ENCODE data around the gene SLAMF9.

The SLAMF9 gene

DNA sequence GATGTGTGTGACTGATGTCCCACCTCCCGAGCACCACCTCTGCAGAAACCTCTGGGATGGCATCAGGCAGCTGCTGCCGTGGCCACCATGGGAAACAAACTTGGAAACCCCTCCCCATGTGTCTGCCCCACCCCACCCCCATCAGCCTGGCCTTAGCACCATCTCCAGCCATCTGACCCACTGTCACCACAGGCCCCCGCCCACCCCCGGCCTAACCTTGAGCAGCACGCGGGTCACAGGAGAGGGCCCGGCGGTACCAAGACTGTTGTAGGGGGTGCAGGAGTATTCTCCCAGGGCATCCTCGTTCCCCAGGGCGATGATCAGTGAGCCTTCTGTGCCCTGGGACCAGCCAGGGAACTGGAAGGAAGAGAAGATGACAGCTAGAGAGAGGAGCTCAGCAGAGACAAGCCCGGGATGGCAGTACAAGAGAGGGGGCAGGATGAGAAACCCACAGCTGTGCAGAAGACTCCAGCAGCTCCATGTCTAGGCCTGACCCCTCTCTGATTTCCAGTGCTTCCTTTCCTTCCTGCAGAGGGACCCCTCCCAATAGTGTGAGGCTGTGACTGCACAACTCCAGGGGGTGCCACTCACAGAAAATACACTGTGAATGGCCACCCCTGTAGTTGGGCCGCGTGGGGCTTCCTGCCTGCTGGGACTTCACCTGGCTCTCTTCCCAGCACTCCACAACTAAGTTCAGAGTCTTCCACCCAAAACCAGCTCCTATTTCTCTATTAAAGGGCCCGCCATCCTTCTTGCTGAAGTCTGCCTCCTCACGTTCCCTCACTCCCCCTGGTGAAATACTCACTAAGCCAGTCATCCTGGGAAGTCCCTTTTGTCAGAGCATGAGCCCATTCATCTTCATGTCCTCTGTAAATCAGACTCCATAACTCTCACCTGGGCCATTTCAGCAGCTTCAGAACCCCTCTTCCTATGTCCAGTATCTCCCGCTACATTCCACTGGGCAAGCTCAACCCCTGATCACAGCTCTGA lies 21.4 kb downstream of the SLAMF9 start:
- DNase-seq (ENCODE audit: low spot score): no peak

DNA sequence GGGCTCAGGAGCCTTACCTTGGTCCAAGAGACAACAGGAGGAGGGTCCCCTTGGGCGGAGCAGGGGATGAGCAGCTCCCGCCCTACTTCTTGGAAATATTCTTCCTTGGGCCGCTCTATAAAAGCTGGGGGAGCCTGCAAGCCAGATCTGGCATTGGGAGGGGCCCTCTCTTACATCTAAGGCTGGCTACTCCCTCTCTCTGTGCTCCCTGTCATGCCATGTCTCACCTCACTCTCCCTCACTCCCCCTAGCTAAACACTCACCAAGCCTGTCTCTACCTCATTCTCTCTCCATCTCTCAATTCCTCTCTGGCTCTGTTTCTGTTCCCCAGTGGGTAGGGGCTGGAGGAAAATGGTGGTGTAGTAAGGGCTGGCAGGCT lies 22.3 kb downstream of the SLAMF9 start:
- no peak for DNase-seq (ENCODE audit: low spot score)

DNA sequence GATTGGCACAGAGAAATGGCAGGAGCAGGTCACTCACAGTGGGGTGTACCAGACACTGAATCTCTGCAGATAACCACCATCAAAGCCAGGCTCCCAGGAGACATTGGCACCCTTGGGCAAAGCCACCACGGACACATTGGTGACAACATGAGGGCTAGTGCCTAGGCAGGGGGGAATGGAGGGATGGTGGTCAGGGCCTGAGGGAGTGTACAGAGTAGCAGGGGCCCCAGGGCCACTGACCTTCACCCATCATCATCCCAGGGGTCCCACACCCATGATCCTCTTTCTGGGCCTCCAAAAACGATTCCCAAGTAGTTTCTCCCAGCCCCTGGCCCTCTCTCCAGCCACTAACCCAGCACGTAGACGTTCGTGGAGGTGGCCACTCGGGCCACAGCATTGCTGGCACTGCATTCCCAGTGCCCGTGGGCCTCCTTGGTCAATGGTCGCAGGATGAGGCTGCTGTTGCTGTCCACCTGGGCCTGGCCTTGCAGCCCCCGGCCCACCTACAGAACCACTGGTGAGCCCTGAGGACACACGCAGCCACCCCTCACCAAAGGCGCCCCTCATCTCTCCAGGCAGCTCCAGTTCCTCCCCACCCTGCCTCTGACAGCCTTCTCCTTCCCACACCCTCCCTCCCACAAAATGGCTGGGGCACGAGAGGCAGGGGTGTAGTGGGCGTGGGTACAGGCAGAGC lies 22.8 kb downstream of the SLAMF9 start:
- DNase-seq (ENCODE audit: low spot score): no peak

DNA sequence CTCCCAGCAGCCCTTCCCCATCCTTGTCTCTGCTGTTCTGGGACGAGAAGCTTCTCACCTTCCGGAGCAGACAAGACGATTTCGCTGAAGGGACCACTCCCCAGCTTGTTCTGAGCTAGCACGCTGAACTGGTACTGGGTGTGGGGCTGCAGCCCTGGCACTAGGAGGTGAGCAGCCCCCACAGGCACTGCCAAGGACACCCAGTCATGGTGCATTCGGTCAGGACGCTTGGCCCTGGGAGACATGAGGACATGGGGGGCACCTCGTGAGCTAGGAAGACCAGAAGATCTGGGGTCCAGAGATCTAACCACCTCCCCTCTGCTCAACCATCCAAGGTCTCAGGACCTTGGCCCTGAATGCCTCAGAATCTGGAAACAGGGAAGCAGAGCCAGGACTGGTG lies 23.4 kb downstream of the SLAMF9 start:
- DNase-seq (ENCODE audit: low spot score): no peak

DNA sequence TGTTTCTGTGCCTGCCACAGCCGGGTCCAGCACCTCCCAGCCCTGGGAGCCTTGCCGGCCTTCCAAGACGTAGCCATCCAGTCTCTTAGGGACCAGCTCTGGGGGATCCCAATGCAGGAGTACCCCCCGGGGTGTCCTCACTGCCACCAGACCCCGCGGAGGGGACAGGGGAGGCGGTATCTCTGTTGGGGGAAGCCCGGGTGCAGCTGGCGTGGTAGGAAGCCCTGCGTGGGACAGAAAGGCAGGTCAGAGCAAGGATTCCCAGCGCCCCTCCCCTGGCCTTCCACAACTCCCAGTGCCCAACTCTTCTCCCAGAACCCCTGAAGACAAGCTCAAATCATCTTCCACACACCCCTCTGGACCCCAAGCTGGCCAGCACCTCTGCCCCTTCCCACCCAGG lies 23.8 kb downstream of the SLAMF9 start:
- no peak for DNase-seq (ENCODE audit: low spot score)

DNA sequence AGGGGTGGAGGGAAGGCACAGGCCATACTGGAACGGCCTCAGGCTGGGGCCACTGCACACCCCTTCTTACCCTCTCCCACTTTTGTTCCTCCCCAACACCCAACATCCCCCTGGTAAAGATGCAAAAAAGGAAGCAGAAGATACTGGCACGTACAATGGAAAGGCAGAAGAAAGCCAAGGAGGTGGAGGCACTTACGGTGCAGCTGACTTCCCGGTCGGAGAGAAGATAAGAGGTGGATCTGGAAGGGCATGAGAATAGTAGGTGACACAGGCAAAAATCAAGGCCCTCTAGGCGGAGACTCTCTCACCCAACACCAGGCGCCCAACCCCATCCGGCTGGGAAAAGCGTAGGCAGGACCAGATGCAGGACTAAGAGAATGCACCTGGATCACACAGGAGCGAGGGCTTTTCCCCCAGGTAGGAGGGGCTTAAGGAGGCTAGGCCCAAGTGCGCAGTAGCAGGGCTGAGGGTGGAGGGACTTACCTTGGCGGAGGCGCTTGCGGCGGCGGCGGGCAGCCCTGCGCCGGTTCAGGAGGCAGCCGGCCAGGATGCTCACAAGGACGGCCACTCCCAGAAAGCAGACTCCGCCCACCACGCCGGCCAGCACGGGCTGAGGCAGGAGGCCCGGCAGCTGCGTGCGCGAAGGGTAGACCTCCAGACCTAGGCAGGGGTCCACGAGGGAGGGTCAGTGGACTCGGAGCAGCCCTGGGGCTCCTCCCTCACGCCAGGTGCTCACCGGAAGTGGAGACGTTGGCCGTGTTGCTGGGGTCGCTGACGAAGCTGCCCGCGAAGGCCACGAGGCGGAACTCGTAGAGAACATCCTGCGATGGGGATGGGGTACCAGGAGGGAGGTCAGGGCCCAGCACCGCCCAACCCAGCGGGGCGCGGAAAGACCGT lies 24.6 kb downstream of the SLAMF9 start:
- DNase-seq (ENCODE audit: low spot score): no peak

DNA sequence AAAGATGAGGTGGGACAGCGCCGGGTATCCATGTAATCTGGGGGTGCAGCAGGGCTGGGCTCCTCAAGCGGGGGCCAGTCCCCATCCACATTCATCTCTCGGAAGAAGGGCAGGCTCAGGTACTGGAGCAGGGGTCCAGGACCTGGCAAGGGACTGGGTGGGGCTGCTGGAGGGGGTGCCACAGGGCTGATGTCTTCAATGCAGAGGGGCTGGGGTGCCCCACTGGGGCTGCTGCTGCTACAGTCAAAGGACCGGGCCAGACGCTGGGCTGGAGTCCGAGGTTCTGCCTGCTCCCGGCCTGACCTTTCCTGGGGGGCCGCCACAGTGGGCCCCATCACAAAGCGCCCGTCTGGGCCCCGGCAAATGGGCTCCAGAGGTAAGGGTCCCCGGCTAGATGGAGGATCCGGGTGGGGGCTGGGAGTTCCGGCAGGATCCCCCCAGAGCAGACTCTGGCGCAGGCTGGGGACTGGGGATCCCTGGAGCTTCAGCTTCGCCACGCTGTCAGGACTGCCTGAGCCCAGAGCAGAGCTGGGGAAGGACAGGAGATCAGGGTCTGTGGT lies 25.5 kb downstream of the SLAMF9 start:
- DNase-seq (ENCODE audit: low spot score): no peak

DNA sequence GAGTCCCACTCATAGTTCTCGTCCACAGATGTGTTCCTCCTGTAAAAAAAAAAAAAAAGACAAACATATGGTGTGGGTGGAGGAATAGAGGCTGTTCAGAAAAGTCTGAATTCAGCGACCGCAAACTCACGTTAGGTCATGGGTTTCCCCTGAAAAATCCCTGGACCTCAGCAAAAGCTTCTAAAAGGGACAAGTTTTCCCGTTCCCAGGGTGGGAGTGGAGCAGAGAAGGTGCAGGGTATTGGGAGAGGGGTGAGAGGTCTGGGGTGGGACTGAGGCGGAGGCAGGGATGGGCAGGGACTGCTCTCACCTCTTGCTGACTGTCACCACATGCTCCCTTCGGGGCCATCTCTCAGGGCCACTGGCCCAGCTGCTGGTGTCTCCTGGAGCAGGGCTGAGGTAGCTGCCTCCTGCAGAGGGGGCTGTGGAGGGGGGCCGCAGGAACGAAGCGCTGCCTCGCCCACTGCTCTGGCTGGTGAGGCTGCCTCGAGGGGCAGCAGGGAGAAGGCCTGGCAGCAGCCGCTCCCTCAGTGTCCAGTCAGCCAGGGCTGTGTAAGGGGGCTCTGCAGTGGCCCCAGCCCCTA lies 26.1 kb downstream of the SLAMF9 start:
- DNase-seq (ENCODE audit: low spot score): no peak

DNA sequence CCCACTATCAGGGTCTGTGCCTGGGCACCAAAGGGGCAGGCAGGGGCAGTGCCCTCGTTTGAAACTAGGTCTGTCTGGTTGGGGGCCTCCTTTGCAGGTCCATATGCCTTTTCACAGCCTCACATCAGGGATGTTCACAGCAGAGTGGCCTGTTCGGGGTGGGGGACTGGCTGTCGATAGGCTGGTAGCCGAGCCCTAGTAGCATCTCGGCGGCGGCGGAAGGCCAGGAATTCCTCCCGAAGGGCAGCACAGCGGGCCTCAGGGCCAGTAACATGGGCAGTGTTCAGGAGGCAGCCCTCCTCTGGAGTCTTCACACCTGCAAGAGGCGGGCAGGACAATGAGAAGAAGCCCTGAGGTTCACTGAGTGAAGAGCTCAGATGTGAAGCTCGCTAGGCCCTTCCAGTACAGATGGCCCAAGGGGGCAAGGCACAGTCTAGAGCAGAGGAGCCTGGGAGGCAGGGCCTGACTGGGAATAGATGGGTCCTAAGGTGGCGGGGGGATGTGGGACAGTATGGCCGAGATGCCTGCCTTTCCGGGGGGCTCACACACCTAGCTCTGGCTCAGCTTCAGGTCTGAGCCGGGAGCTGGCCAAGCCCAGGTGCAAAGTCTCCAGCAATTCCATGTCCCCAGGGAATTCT lies 26.7 kb downstream of the SLAMF9 start:
- no peak for DNase-seq (ENCODE audit: low spot score)

DNA sequence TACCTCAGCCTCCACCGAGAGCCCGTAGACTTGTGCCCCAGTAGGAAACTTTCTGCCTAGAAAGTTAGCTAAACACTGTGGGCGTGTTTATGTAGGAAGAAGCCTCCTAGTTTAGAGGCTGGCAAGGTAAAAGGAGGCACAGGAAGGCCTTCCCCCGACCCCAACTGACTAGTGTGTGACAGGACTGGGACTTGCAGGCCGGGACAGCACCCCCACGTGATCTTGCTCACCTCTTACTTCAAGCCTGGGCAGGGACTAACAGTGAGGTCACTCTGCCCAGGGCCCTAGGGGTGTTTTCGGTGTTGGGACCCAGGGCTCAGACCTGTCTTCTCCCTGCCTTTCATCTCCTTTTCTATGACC lies 28.3 kb downstream of the SLAMF9 start:
- peak; percentile 55 for DNase-seq (ENCODE audit: low spot score)

DNA sequence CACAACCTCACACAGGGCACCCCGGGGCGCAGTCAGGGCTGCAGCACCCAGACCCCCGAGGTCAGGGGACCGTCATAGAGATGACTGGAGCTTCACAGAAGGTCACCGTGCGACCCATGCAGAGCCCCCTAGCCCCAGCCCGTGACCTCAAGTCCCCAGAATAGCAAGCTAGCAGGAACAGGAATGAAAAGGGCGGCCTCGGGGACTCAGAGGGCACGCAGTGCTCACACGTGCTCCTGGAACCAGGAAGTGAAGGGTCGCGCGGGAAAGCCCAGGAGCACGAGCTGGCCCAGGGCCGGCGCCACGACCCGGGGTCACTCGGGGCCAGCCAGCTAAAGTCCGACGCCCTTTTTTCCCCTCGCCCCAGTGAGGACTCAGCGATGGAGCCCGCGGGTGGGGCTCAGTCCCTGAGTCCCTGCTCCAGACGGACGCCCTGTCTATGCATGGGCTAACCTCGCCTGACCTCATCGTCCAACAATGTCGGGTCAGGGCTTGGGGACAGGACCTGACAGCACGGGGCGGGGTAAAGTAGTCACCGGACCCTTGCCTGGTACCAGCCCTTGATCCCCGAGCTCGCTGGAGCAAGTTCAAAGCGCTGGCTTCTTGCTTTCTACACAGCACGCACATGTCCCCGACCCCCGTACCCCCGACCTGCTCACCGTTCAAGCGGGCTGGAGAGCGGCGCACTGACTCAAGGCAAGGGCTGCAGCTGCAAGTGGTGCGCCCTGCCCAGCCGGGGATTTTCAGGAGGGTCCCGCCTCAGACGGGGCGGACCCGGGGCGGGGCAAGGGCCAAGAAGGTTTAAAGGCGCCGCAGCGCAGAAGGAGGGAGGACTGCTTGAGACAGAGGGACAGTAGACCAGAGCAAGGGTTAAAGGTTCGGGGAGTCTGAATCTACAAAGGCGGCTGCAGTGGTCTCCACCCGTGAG lies 29.0 kb downstream of the SLAMF9 start, which contains the start of gene TAGLN2:
TSS of gene TAGLN2 (minus strand) at position 717 of the 928 bp plus-strand sequence. CDS start 4,998 bp downstream, outside the sequence.
- peak; percentile 93 for DNase-seq (ENCODE audit: low spot score)

DNA sequence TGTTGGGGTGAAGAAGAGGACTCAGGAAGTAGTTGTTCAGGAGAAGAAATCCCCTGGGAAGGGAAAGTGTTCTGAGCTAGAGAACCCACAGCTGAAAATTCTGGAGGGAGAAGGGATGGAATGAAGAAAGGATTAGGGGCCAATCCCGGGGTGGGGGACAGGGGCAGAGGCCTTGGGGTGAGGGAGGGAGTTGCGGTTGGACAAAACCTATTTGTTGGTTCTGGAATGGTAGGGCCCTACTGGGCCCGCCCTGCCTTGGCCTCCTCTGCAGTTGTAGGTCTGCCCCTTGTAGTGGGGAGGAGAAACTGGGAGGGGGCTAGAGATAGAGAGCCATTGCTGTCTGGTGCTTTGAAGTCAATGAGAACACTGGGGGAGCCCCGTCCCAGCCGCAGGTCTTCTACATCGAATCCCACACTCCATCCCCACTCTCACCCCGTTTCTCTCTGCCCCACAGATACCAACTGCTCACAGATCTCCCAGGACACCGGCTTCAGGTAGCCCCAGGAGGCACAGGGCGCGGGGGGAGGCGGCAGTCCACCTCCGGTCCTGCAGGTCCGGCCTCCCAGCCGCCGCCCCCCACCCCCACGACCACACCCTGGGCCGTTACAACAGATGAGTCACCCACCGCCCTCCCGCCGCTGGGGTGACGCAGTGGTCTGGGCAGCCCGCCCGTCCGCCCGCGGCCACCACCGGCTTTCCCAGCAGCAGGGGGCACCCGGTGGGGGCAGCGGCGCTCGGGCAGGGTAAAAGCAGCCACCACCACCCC lies 29.8 kb downstream of the SLAMF9 start:
- DNase-seq (ENCODE audit: low spot score): peak; percentile 82

DNA sequence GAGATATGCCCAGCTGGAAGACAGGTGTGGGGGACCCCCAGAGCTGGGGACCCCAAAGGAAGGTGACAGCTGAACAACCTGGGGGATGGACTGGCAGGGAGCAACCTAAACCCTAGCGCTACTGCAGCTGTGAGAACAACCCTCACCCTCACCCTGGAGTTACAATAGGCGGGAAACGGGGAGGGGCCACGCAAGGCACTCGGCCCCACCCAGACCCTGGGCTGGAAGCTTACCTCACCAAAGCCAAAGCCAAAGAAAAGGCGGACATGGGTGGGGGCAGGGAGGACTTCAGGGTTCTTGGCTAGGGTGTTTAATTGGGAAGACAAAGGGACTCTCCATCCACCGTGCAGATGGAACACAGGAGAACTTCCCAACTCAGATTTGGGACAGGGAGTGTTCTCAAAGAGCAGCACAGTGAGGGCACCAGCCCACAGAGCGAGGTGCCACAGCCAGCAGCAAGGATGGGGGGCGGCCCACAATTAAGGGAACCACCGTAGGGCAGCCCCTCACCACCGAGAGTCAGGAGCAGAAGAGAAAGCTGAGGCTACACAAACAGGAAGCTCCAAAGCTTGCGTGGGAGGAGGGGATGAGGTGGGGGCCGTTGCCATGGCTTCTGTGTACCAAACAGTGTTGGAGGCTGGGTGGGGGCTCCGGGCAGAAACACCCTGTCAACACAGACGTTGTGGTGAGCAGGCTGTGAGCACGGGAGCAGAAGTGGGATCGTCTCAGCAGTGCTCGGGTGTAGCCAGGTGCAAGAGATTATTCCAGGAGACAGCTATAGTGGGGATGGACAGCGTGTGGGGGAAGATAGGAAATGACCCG lies 30.6 kb downstream of the SLAMF9 start:
- peak; percentile 64 for DNase-seq (ENCODE audit: low spot score)

DNA sequence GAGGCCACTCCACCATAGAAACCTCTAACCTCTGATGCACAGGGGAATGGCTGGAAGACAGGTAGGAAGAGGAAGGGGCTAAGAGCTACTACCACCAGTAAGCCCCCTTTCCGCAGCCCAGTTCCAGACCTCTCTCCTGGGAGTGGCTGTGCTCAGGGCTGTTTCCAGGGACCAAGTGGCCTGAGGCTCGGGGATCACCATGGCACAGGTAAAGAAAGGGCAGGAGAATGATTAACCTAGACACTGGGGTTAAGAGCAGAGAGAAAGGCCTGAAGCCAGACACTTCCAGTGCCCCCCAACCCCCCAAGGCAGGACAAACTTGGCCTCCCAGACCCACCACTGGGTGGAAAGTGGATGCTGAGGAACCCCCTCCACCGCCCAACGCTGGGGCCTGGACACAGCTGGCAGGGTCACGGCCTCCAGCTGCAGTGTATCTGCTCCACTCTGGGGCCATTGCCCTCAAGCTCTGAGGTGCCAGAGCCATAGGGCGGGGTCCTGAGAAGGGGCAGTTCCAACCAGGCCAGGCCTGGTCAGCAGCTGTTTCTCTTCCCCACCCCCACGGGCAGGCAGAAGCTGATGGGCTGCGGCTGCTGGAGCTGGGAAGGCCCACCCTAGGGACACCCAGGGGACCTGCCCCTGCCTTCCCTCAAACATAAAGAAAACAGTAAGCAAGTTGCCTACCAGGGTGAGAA lies 31.4 kb downstream of the SLAMF9 start:
- DNase-seq (ENCODE audit: low spot score): no peak

DNA sequence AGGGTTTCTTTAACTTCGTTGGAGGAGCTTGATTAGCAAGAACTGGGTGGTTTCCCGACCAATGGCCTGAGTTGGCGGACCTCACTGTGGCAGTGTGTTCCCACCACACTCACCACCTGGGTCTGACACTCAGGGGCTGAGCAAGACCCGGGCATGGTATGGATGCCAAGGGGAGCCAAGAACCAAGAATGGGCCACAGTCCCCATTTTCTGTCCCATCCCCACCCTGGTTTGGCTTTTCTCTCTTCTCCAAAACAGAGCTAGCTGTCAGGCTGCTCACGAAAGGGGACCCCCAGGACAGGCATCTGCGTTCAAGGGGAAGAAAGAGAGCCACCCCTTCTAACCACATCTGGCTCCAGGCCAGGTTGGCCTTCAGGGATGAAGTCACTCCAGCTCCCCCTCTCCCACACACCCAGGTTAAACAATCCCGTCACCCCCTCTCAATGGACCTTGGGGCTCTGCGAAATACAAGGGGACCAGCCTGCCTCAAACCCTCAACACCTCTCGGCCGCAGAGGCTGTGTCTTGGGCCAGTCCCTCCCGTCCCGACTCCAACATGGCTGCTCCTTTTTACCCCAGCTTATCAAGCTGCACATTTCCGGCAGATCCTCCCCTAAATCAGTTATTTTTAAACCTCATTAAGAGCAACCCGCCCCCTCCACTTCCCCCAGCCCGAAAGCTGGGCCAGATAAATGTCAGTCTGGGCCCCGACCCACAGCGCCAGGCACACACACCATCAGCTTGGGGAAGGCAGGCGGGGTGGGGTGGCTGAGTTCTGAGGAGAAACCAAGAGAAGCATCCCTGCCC lies 32.1 kb downstream of the SLAMF9 start:
- DNase-seq (ENCODE audit: low spot score): no peak

DNA sequence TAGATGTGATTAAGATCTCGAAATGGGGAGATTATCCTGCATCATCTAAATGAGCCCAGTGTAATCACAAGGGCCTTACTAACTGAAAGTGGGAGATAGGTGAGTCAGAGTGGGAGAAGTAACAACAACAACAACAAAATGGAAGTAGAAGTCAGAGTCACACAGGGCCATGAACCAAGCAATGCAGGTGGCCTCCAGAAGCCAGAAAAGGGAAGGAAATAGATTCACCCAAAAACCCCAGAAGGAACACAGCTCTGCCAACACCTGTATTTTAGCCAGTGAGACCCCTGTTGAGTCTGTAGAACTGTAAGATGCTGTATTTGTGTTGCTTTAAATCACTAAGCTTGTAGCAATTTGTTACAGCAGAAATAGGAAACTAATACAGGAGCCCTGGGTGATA lies 32.8 kb downstream of the SLAMF9 start:
- DNase-seq (ENCODE audit: low spot score): no peak

DNA sequence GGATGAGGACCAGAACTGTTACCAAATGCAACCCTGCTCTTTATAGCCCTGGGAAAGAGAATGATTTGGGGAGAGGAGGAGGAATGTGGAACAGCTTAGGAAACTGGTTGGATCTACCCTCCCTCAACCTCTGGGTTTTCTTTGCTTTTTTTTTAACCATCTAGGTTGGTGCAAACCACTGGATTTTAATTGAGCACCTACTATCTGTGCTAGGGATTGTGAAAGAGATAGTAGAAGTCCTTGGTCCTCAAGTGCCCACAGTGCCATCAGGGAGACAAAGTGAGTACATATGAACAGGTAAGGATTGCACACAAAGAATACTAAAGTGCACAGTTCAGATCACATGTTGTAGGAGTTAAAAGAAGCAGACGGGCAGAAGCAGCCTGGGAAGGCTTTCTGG lies 33.4 kb downstream of the SLAMF9 start:
- DNase-seq (ENCODE audit: low spot score): no peak
